ENCODE measurements around the gene FYCO1. TPM values are rescaled to one million over a fixed set of nuclear protein-coding genes. Genes with fewer than 3 reads are reported as not detected.

The FYCO1 gene
- total and polyA plus RNA-seq, 2 of the 8 experiments (the other 6 are each of a cell fraction or from before 2014, with no cell fraction given), result 4.8 to 10.8 TPM

DNA sequence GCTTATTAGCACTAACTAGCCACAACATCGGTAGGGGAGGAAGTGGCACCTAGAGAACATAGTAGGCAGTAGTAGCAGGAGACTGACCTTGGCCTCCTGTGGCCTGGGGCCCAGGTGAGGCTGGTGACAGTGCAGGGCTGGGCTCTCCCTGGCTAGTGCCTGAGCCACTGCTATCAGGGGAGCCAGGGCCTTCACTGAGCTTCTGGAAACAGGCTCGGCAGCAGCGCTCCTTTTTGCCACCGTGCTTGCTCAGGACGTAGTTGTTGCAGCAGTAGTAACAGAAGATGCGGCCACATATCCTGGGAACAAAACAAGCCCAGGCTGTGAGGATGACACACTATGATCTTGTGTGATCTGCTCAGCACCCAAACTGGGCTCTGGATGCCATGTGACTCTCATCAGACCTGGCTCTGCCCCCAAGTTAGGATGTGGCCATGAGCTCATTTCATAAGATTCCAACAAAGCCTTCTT is 37.3 kb downstream of the FYCO1 start (continued):
- TF ChIP-seq, protein P1, sequence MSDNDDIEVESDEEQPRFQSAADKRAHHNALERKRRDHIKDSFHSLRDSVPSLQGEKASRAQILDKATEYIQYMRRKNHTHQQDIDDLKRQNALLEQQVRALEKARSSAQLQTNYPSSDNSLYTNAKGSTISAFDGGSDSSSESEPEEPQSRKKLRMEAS (IDR thresholded peaks at IDR 0.05), result no peak
- TF ChIP-seq SIRT6 (IDR thresholded peaks at IDR 0.05; ENCODE audit: low read length) (no peak), SP4 (IDR thresholded peaks at IDR 0.05; ENCODE audit: low read length) (no peak), TAF7 (optimal IDR thresholded peaks at IDR 0.05; ENCODE audit: borderline replicate concordance, low read depth, low read length) (no peak), CHD2 (IDR thresholded peaks at IDR 0.05; ENCODE audit: low read length) (no peak)
